Mesothelial cell of epicardium (in vitro differentiated cells): ENCODE data around the gene CTNNA3. TPM values are rescaled to one million over a fixed set of nuclear protein-coding genes. Genes with fewer than 3 reads are reported as not detected.

Experiments
- DNase-seq, 2 experiments: peaks; one replicate each; pipeline ENCODE4 v3.0.0; 2021; ENCODE audit warnings: low spot score in 2 of 2; ENCODE audit not compliant: unreplicated experiment in 2 of 2
- H3K27ac Mint-ChIP-seq: 2 replicates; pipeline ENCODE4 v1.8.0; 2021; ENCODE audit warnings: mixed read lengths
- H3K27me3 Mint-ChIP-seq: 2 replicates; pipeline ENCODE4 v1.8.0; 2021; ENCODE audit warnings: low read depth, mixed read lengths
- H3K36me3 Mint-ChIP-seq: 2 replicates; pipeline ENCODE4 v1.8.0; 2021; ENCODE audit warnings: mixed read lengths
- H3K4me1 Mint-ChIP-seq: 2 replicates; pipeline ENCODE4 v1.8.0; 2021; ENCODE audit warnings: mixed read lengths
- H3K4me3 Mint-ChIP-seq: 2 replicates; pipeline ENCODE4 v1.8.0; 2021; ENCODE audit warnings: mild to moderate bottlenecking, moderate library complexity, mixed read lengths
- H3K9me3 Mint-ChIP-seq: 2 replicates; pipeline ENCODE4 v1.8.0; 2021; ENCODE audit warnings: mixed read lengths
- total RNA-seq: library from RNA; stranded (reverse); gene quantifications from 3 replicates; pipeline ENCODE4 v1.2.1, GENCODE V29; 2021
- TF ChIP-seq, protein P1 (sequence below): fragments of 200-600 bp; sonication (generic); IDR thresholded peaks from one replicate; pipeline ENCODE4 v1.5.0; 2021; ENCODE audit warnings: antibody characterized with exemption; ENCODE audit not compliant: unreplicated experiment

Gene CTNNA3
- total RNA-seq, 1 donor from 2014 or later: 14.2 TPM

DNA sequence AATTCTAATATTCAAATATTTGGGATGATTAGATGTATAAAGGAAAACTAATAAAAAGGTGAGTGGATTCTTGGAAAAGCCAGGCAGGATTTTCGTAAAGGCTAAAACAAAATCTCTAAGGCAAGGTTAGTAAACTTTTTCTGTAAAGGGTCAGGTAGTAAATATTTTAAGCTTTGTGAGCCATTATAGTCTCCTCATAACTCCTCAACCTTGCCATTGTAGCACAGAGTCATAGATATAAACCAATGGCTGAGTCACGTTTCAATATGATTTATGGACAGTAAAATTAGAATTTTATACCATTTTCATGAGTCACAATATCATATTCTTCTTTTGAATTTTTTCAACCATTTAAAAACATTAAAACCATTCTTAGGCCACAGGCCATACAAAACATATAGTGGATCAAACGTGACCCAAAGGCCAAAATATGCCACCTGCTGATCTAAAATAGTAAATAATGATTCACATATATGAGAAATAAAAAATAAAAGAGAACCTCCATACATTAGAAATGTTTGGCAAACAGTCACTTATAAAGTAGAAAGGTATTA, 1422.0 kb downstream of the CTNNA3 start:
- TF ChIP-seq, protein P1, sequence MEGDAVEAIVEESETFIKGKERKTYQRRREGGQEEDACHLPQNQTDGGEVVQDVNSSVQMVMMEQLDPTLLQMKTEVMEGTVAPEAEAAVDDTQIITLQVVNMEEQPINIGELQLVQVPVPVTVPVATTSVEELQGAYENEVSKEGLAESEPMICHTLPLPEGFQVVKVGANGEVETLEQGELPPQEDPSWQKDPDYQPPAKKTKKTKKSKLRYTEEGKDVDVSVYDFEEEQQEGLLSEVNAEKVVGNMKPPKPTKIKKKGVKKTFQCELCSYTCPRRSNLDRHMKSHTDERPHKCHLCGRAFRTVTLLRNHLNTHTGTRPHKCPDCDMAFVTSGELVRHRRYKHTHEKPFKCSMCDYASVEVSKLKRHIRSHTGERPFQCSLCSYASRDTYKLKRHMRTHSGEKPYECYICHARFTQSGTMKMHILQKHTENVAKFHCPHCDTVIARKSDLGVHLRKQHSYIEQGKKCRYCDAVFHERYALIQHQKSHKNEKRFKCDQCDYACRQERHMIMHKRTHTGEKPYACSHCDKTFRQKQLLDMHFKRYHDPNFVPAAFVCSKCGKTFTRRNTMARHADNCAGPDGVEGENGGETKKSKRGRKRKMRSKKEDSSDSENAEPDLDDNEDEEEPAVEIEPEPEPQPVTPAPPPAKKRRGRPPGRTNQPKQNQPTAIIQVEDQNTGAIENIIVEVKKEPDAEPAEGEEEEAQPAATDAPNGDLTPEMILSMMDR: no peak
- DNase-seq: no peak
- H3K4me1 Mint-ChIP-seq: no peaks in the 10 kb centered on the region
- no peaks in the 10 kb centered on the region for H3K36me3 Mint-ChIP-seq
- no peak overlapping the region for H3K27ac Mint-ChIP-seq
- no peaks in the 10 kb centered on the region for H3K9me3 Mint-ChIP-seq
- H3K4me3 Mint-ChIP-seq: no peak overlapping the region
- no peaks in the 10 kb centered on the region for H3K27me3 Mint-ChIP-seq

DNA sequence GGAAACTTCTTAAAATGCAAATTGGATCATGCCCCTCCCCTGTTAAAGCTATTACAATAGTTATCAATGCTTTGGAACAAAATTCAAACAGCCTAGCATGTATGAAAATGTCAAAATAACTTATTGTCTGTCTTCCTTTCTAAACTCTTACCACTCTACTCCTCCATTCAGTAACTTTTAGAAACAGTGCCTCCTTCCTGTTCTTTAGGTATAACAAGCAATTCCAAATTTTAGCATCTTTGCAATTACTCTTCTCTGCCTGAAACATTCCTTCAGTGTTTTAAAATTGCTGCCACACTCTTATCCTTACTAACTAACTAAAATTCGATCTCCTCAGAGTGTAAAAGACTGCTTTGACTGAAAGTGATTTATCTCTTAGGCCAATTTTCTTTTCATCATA, 1430.6 kb downstream of the CTNNA3 start:
- DNase-seq: no peak
- Mint-ChIP-seq H3K4me3 (no peak overlapping the region), H3K4me1 (peaks cover 1% of the 10 kb centered on the region), H3K27me3 (no peaks in the 10 kb centered on the region), H3K27ac (no peak overlapping the region), H3K9me3 (peaks cover 3% of the 10 kb centered on the region), H3K36me3 (no peaks in the 10 kb centered on the region)
- TF ChIP-seq, protein P1: no peak

DNA sequence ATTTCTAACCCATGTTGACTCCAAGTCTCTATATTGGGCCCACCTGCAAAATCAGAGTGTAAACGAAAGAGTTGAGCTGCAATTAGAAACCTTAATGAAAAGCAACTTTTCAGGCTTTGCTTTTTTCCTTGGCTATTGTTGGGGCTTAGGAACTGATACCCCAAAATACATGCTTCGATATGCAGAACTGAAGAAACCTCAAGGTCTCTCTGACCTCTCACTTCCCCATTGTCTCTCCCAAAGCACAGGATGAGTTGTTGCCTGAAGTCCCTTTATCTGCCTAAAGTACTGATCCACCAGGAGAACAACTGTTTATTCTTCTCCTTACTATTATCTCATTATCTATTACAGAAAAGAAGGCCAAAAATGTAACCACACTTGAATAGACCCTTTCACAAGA, 1436.2 kb downstream of the CTNNA3 start:
- no peaks in the 10 kb centered on the region for H3K36me3 Mint-ChIP-seq

DNA sequence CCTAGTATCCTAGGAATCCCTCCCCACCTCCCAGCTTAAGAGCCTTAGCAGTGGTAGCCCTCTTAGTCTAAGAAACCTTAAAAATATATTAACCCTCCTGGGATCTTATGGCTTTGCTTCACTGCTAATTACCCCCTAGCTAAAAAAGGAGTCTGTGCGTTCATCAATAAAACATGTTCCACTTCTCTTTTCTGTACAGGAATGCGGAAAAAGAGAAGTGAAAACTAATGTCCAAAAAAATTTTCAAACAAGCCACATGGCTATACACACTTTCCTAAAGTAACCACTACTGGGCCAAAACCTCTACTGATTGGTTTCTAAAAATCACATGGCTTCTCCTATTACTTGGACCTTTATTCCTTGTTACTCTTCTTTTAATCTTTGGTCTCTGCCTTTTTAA, 1437.3 kb downstream of the CTNNA3 start:
- Mint-ChIP-seq H3K36me3 (no peaks in the 10 kb centered on the region), H3K4me1 (peaks cover 5% of the 10 kb centered on the region), H3K4me3 (no peak overlapping the region), H3K27ac (no peak overlapping the region), H3K27me3 (no peaks in the 10 kb centered on the region), H3K9me3 (no peaks in the 10 kb centered on the region)
- TF ChIP-seq, protein P1: no peak
- DNase-seq: no peak

More for the DNA sequence above, 1436.2 kb downstream of the CTNNA3 start:
- H3K9me3 Mint-ChIP-seq: no peaks in the 10 kb centered on the region
- peaks cover 5% of the 10 kb centered on the region for H3K4me1 Mint-ChIP-seq
- TF ChIP-seq, protein P1: no peak
- H3K4me3 Mint-ChIP-seq: no peak overlapping the region
- no peak for DNase-seq
- H3K27ac Mint-ChIP-seq: no peak overlapping the region
- H3K27me3 Mint-ChIP-seq: no peaks in the 10 kb centered on the region

DNA sequence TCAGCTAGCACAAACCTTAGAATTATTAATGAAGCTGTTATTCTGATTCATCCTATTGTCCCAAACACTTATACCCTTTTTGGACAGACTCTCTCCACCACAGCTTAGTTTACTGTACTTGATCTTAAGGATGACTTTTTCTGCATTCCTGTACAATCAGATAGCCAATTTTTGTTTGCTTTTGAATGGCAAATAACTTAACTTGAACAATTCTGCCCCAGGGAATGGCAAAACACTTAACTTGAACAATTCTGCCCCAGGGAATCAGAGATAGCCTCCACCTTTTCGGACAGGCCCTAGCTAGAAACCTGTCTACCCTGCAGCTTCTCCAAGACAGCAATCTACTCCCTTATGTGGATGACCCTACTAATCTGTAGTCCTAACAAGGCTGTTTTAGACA, 1438.2 kb downstream of the CTNNA3 start:
- Mint-ChIP-seq H3K27me3 (no peaks in the 10 kb centered on the region), H3K27ac (no peak overlapping the region), H3K4me1 (peaks cover 7% of the 10 kb centered on the region), H3K4me3 (no peak overlapping the region), H3K36me3 (no peaks in the 10 kb centered on the region), H3K9me3 (no peaks in the 10 kb centered on the region)
- no peak for DNase-seq
- TF ChIP-seq, protein P1: no peak

DNA sequence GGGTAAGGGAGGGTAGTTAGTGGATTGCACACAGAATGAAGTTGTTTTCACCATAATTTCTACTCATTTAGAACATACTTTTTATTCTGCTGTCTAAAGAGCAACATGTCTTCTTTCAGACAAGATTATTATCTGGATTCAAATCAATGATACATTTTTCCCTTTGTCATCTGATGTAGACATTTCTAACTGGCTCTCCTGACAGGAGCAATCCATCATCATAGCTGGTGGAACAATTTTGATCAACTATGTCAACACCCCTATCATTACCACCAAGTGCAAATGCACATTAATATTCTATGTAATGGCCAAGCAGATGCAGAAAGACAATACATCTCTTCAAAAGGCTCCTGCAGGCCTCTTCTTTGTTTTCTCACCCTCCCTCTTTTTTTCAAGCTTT, 1443.0 kb downstream of the CTNNA3 start:
- no peaks in the 10 kb centered on the region for H3K36me3 Mint-ChIP-seq
- DNase-seq: no peak
- peaks cover 2% of the 10 kb centered on the region for H3K4me1 Mint-ChIP-seq
- no peak overlapping the region for H3K27ac Mint-ChIP-seq
- TF ChIP-seq, protein P1: no peak
- peaks cover 22% of the 10 kb centered on the region for H3K9me3 Mint-ChIP-seq
- no peaks in the 10 kb centered on the region for H3K27me3 Mint-ChIP-seq
- H3K4me3 Mint-ChIP-seq: no peak overlapping the region
